Loucy (cell line): ENCODE measurements around the gene MED7.

Experiments
- EZH2phosphoT487 ChIP-seq: fragments of 200-600 bp; IDR thresholded peaks from 2 replicates; pipeline ENCODE4 v1.6.1; 2018; ENCODE audit warnings: antibody characterized with exemption, mild to moderate bottlenecking, moderate library complexity, borderline replicate concordance
- TF ChIP-seq, protein P1 (sequence below): fragments of 200-600 bp; sonication (generic); conservative IDR thresholded peaks from 2 replicates; pipeline ENCODE4 v1.5.1; 2014; ENCODE audit warnings: mild to moderate bottlenecking, antibody characterized with exemption, low read length

DNA sequence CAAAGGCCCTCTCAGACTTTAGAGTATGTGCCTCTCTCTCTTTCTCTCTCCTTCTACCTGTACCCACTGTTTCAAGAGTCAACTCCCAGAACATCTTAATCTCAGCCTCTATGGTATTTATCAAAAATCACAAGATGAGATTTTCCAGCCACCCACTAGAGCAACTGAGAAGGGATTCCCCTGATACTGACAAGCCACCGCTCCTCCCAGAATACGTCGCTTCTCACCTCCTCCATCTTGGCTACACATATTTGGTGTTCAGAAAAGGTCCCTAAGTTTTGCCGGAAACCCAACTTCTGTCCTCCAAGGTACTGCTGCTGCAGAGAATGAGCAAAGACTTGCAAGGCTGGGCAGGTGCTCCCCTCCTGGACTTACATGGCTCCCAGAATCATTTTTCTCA lies 17.3 kb upstream of the MED7 start:
- TF ChIP-seq, protein P1, sequence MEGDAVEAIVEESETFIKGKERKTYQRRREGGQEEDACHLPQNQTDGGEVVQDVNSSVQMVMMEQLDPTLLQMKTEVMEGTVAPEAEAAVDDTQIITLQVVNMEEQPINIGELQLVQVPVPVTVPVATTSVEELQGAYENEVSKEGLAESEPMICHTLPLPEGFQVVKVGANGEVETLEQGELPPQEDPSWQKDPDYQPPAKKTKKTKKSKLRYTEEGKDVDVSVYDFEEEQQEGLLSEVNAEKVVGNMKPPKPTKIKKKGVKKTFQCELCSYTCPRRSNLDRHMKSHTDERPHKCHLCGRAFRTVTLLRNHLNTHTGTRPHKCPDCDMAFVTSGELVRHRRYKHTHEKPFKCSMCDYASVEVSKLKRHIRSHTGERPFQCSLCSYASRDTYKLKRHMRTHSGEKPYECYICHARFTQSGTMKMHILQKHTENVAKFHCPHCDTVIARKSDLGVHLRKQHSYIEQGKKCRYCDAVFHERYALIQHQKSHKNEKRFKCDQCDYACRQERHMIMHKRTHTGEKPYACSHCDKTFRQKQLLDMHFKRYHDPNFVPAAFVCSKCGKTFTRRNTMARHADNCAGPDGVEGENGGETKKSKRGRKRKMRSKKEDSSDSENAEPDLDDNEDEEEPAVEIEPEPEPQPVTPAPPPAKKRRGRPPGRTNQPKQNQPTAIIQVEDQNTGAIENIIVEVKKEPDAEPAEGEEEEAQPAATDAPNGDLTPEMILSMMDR: no peak
- TF ChIP-seq EZH2phosphoT487: no peak
